Inferior parietal cortex (tissue), 1 donor: ENCODE results near the gene RREB1.

Experiments used
- DNase-seq: peaks from one replicate; pipeline ENCODE4 v3.0.0-alpha.2; 2016; ENCODE audit errors: extremely low spot score

The RREB1 gene

DNA sequence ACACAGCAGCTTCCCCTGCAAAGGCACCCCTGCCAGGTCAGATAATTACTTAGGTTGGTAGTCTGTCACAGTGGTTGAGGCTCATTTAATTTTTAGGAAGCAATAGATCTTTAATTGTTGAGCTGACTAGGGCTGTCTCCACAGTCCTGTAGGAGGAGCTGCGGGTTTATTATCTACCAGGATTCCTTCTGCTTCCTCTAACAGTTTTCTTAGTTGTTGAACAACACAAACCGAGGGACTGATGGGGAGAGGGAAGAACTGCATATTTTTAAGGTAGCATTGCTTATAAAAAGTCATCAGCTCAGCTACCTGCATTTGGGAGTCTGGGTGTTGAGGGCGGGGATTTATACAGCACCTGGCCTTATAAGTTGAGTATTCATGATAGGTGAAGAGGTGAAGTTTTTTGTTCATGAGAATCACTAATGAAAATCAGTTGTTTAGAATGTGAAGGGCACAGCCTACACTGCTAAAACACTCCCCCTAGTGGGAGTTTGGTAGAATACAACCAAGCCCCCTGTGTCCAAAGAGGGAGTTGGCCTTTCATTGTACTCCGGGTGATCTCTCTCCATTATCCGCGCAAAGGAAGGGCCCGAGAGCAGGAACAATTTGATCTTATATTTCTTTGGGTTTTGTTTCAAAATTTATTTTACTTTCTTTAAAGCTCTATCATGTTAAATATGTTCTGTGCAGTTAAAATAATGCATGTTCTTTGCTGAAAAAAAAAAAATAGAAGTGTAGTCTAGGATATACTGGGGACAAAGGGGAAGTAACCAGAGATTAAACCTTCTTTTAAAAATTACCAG lies 135.6 kb downstream of the RREB1 start:
- peak; percentile 88 for DNase-seq

- no peak for DNase-seq
Measured at GRCh38 chr6:7245668-7246393, 138.1 kb downstream of the RREB1 start.

DNA sequence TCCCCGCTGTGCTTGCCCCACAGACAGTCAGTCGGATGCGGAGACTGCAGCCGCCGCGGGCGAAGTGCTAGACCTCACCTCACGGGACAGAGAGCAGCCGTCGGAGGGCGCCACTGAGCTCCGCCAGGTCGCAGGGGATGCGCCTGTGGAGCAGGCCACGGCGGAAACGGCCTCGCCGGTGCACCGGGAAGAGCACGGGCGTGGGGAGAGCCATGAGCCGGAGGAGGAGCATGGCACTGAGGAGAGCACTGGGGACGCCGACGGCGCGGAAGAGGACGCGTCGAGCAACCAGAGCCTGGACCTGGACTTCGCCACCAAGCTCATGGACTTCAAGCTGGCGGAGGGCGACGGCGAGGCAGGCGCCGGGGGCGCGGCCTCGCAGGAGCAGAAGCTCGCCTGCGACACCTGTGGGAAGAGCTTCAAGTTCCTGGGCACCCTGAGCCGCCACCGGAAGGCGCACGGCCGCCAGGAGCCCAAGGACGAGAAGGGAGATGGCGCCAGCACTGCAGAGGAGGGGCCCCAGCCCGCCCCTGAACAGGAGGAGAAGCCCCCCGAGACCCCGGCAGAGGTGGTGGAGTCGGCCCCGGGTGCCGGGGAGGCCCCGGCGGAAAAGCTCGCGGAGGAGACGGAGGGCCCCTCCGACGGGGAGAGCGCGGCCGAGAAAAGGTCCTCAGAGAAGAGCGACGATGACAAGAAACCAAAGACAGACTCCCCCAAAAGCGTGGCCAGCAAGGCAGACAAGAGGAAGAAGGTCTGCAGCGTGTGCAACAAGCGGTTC lies 138.8 kb downstream of the RREB1 start:
- DNase-seq, result no peak

DNA sequence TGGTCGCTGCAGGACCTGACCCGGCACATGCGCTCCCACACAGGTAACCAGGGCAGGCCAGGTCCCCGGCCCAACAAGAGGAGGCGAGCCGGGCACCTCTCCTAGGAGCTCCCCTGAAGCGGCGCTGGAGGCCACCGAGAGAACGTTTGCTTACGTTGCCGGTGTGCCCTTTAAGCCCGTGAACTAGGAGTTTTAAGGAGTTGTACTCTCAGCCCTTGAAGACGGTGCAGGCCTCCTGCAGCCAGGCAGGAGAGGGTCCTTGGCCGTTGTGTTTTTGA lies 139.4 kb downstream of the RREB1 start:
- DNase-seq, result no peak

DNA sequence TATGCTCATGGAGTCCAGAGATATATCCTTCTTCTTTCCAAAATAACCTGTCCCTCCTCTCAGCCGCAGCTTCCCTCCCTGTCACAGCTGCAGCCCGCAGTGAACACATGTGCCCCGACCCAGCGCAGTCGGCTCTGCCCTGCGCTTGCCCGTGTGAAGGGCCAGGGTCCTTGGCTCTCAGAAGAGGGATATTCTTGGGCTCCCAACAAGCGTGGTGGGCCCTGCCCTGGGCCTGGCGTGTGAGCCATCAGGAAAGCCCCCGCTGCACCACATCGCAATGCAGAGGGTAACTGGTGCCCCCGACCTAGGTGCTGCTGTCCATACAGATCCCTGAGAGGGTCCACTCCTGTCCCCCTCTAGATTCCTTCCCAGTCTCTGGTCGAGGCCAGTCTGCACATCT lies 140.1 kb downstream of the RREB1 start:
- no peak for DNase-seq

DNA sequence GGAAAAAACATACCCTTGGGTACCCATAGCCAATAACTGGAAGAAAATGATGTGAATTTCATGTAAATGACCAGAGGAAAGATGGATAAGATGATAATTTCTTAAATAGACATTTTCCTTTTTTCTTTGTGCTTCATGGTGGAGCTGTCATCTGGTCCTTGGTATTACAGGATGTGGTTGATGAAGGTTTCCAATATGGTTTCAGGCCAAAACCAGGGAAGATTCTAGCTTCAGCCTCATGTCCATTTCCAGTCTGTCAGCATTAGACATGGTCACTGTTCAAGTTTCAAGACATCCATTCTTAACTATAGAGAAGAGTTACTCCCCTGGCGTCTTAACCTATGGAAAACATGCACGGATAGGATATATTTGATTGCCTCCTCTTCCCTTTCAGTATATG lies 141.6 kb downstream of the RREB1 start:
- no peak for DNase-seq

- no peak for DNase-seq
Measured at GRCh38 chr6:7249946-7250643, 142.3 kb downstream of the RREB1 start.

DNA sequence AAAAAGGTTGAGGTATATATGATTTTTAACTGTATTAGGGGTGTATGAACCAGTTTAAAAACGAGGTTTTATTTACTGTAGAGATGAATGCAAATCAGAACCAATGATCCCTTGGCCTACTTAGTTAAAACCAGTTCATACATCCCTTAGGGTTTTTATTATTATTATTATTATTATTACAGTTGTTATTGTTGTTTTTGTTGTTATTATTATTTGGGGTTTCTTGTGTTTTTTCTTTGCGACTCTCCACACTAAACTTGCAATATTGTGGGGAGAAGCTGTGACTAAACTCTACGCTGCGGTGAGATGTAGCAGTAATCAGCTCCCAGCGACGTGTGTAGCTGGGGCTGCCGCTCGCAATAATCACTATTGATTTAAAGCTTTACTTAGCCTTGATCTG lies 143.1 kb downstream of the RREB1 start:
- DNase-seq, result no peak

GRCh38 chr6:7251646-7252260 lies 144.0 kb downstream of the RREB1 start:
- no peak for DNase-seq

GRCh38 chr6:7252390-7252789 lies 144.6 kb downstream of the RREB1 start:
- no peak for DNase-seq

DNA sequence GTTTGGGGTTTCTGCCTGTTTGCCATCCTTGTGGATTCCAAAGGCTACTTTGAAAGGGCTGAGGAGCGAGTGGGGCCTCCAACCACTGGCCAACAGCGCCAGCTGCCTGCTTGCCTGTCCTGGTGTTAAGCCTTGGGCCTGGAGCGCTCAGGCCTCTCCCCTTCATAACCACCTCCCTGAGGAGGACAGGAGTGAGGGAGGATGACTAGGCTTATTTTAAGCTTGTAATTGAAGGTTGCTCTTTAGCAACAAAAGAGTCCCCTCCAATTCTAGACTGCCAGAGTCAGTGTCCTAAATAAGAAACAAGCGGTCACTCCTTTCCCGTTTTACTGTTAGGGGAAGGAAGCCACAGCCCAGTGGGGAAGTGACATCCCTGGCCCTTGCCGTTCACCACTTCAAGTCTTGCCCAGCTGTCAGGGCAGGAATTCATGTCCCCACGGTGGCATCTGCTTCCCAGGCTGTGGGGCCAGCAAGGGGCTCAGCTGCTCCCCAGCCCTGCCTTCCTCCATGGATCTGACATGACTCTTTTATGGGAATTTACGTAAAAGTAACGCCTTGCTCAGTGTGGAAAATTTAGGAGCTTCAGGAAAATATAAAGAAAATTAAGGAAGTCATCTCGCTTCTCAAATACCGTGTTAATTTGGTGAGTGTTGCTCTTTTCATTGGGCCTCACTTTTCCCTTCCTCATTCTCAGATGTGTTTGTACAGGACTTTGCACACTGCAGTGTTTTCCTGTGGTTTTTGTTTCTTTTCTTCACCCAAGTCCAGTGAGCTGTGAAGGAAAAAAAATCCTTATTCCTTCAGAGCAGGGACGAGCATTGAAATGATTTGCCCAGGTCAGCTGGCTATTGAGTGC lies 147.4 kb downstream of the RREB1 start:
- no peak for DNase-seq

DNA sequence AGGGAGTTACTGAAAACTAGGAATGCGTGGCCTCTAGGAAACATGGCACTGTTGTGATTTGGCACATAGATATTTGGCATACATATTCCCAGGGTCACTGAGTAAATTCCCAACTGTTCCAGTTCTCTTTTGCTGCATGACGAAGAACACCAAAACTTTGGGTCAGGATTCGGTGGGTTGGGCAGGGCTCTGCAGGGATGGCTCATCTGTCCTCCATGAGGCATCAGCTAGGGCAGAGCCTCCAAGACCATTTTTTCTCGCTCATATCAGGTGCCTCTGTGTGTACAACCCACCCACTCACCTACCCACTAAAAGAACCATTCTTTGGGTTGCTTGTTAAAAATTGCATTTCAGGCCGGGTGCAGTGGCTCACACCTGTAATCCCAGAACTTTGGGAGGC lies 148.2 kb downstream of the RREB1 start:
- no peak for DNase-seq

DNA sequence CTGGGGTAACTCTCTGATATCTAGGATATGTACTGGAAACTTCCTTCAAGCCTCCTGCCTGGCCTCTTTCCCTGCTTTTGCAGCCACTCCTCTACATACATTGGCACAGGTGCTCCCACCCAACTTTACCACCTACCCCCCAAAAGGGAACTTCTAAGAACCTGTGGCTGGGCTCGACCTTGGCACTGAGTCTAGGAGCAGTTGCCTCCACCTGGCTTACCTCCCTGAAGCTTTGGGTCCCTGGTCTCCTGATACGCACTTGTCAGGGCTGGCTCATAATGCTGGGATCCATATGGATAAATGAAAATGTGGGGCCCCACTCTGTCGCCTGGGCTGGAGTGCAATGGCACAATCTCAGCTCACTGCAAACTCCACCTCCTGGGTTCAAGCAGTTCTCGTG lies 149.0 kb downstream of the RREB1 start:
- no peak for DNase-seq

DNA sequence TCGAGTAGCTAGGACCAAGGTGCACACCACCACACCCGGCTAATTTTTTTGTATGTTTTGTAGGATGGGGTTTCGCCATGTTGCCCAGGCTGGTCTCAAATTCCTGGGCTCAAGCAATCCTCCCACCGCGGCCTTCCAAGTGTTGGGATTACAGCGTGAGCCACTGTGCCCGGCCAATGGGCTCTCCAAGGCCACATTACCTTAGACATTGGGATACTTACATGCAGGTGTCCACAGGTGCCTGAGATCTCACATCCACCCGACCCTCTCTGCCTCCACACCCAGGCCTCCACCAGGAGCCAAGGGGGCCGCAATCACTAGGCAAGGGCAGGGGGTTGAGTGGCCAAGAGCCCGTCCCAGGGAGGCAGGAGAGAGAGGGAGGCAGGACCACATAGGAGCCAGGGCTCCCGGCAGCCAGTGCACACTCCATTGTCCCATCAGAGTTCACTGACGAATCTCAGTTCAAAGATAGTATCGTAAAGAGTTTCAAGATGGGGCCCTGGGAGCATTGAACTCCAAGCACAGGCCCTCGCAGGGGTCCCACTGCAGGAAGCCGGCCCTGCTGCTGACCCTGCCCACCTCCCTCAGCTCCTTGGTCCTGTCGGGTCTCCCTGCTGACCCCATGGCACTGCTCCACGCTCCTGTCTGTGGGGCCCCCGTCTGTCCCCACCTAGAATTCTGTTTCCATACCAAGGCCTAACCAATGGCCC lies 149.9 kb downstream of the RREB1 start:
- no peak for DNase-seq

GRCh38 chr6:7258231-7258763 lies 150.5 kb downstream of the RREB1 start:
- no peak for DNase-seq

GRCh38 chr6:7260291-7261031 lies 152.7 kb downstream of the RREB1 start:
- no peak for DNase-seq

DNA sequence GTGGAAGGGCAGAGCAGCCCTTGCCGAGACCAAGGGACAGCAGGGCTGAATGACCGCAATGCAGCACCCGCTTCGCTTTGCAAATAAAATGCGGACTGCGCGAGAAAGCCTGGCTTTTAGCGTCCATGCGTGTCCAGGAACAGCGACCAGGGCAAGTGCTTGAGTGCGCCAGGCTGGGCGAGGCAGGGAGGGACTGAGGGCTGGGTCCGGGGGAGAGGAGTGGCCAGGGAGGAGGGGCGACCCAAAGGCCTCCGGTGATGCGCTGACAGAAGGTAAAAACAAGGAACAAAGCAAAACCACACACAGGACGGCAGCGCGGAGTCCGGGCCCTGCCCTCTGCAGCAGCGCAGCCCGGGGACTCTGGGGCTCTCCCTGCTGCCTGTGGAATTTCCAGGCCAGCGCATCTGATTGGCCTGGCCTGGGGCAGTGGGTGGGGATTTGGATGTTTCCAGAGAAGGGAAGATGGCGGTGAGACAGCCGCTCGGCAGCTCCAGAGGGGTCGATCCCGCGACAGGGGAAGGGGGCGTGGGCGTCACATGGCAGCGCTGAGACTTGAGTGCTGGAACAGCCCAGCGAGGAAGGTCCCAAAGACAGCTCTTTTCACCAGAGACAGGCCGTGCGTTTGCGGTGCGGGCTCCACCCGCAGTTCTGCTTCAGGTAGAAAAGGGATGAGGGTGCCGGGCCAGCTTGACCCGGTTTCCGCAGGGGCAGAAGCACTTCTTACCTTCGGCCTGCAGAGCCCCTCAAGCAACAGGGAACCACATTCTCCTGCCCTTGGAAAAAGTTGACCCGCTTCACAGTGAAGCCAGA lies 153.5 kb downstream of the RREB1 start:
- DNase-seq, result peak; percentile 71

DNA sequence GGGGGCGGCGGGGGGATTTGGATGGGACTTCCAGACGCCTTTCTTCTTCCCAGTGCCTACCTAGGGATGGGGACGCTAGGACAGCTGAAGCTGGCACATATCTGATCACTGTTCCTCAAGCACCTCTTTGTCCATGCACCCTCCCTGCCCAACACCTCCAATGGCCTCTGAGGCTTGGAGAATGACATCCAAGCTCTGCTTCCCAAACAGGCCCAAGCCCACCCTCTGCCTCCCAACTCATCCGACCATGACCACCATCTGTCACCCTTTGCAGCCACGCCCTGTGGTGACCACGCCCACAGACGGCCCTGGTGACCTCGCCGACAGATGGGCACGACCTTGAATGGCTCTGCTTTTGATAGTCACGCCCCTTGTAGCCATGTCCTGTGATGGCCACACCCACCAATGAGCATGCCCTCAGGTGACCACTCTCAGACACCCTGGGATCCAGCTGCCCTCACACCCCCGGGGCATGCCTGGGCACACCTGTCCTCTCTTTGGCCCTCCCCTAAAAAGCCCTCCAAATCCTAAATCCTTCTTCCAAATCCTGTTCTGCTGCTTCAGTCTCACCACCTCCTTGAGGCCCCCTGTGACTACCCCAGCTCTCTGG lies 154.2 kb downstream of the RREB1 start:
- DNase-seq, result no peak
